NCI-H146 (cell line): ENCODE data around the gene RAI2.
"Not testable (repeated sequence)": the region's sequence is repeated elsewhere in the genome, so short reads cannot be mapped to it uniquely, and the experiment has no call there.

Source experiments
- DNase-seq: peaks from one replicate; lab custom pipeline; 2025; lab: John Stamatoyannopoulos, UW

RAI2 gene

DNA sequence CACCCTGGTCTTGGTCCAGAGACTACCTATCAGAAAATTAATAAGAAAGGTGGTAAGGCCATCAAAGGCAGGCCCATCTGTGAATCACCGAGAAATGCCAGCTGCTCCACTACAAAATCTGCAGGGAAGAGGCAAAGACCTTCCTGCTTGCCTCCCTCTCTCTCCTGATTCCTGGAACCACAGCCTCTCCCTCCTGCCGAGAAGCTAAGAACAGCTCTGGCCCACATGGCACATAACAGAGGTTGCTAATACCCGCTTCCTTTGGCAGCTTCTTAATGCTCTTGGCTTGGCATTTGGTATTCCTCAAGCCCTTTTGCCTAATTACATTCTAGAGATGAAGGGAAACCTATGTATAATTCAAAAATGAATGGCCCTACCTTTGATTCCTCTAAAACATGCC lies 32.9 kb downstream of the RAI2 start:
- DNase-seq = no peak

DNA sequence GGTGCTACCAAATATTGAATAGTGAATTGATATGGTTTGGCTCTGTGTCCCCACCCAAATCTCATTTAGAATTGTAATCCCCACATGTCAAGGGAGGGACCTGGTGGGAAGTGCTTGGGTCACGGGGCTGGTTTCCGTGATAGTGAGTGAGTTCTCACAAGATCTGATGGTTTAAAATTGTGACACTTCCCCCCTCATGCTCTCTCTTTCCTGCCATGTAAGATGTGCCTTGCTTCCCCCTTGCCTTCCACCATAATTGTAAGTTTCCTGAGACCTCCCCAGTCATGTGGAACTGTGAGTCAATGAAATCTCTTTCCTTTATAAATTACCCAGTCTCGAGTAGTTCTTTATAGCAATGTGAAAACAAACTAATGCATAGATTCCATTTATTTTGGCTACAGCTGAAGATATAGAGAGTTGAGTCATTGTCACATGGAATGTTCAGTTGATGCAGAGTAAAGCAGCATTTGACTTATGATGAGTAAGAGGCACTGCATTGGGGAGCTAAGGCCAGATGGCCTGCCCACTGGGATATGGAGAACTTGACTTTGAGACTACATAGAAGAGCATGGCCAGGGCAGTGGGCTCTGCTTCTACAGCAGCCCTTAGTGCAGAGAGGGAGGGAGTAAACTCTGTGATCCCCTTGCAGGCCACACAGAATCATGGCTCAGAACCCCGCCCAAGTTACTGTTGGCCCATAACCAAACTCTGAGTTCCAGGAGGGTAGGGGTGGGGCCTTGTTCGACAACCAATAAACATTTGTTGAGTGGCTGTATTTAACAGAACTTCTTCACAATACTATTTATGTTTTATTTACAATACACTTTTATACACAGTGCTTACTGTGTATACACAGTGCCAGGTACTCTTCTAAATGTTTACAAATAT lies 34.2 kb downstream of the RAI2 start:
- no peak for DNase-seq

DNA sequence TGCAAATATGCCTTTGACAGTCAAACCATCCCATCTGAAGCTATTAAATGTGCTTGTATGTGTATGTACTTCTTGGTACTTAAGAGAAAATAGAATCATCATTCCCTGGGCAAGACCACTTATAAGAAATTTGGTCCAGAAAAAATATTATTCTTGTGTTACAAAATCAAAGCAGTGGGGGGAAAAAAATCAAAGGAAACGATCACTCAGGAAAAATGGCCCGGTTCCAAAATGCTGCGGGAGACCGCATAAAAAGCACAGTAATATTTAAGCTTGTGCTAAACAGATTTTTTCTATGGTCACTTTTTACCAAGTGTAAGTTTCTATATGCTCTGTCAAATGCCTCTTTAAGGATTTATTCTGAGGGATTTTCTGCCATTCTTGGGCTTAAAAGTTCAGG lies 36.1 kb downstream of the RAI2 start:
- no peak for DNase-seq

DNA sequence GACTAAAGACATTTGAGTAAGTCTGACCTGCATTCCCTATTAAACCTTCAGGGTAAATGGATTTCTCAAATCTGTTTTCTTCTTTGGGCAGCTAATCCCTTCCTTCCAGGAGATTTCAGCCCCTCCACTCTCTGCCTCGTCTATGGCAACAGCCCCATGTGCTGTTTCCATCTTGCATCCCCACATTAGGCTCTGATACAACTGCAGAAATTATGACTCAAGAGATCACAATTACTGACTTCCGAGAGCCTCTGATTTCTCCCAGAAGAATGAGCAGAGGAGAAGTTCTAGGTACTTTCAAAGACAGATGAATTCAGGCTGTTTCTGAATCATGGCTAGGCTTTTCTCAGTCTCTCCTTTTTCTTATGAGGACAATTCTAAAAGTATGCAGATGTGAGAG lies 38.7 kb downstream of the RAI2 start:
- no peak for DNase-seq

DNA sequence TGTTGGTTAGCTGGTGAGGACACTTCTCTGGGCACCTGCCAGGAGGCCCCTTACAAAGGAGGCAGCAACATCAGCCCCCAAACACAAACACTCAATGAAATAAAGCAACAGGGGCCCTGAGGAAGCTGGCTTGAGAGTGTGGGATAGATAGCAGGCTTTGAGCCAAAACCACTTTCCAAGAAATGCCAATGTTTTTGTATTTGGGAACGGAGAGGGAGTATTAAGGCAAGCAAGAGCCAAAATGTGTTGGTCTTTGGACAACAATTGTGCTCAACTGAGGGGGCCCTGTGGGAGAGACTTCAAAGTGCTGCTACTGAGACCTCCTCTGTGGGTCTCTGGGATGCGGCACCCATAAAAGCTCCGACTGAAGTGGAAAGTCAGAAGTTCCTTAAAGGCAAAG lies 41.0 kb downstream of the RAI2 start:
- no peak for DNase-seq

DNA sequence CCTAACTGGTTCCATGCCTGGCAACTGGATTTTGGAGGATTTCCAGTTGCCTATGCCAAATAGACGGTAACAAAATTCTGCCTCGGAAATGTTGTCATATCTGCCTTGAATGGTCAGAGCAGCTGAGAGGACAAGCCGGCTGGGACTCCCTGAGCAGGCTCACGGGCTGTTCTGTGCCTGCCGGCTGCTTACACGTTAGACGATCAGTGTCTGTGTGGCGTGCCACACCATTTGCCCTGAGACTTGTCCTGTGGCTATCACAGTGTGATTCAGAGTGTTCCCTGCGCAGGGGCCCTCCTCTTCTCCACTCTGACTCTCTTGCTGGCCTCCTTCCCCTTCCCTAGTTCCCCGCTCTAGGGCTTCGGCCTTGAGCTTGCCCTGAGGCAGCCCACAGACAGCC lies 42.4 kb downstream of the RAI2 start:
- DNase-seq = no peak

DNA sequence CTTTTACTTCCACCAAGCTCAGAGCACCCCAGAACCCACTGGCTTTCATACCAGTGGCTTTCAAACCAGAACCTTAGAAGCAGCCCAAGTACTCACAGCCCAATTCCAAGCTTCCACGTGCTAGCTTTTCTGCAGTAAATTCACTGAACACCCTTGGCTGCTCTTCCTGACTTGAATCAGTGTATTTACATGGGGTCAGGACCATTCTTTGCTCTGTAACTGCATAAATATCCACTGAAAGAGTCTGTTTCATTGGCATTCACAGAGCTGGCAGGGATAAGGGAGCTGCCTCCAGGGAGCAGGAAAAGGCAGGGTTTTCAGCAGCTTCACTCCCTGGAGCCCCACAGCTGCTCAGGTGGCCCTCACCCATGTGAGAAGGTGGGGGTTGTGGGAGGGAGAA lies 43.8 kb downstream of the RAI2 start:
- no peak for DNase-seq

DNA sequence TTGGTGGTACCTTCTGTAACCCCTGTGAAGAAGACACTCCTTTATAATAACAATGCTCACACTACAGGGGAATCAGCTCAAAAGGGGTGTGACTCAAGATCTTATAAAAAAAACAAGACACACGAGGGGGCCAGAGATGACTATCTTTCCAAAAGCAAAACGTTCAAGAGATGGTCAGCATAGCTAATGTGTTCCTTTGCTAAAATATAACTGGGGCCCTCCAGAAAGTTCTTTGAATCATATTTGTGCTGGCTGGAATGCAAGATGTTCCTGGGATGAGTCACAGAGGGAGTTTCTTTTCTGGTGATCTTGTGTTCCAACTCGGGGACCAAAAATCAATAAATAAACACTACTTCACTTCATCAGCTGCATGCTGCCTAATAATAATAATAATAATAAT lies 46.5 kb downstream of the RAI2 start:
- no peak for DNase-seq

DNA sequence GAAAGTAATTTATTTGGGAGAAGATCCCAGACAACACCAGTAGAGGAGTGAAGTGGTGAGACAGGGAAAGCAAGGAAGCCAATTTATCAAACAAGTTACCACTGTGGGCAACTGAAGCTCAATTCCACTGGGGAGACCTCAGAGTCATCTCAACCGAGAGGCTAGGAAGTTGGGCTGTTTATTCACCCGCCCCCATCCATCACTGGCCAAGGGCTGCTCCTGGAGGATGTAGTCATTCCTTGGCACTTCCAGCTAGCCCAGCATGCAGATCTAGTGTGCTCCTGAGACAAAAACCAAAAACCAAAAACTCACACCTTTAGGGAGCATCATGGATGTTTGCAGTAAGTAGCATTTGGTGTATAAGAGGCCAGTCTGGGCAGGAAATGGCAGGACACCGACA lies 47.0 kb downstream of the RAI2 start:
- DNase-seq = no peak

DNA sequence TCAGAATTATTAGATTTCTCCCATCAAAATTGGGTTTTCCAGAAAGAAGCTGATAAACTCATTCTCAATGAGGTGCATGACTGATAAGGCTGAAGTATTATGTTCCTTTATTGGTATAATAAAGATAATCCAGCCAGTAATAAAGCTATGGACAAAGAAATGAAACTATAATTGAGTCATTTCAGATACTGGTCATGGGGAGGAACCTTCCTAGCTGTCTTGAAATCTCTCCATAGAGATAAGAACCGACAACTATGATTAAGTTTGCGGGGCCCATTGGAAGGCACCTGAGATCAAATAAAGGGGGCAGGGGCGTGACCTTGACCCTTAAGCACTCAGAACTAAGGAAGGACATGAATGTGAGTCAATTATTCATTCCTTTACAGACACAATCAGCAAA lies 47.8 kb downstream of the RAI2 start:
- DNase-seq = no peak

DNA sequence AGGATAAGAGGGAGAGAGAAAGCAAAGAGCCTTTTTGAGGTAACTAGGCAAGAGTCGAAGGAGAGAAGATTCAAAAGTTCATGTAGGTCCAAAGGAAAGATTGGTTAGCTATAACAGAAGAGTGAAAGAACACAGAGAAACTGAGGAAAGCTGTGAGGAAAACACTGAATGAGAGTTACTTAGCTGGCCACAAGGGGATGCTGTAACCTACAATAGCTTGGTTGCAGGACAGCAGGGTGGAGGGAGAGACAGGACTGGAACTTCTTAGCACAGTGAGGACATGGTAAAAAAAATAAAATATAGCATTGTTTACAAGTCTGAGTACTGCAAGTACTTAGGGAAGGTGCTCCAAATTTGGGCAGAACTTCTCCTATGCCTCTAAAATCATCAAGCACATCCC lies 48.3 kb downstream of the RAI2 start:
- DNase-seq = peak; percentile 31

DNA sequence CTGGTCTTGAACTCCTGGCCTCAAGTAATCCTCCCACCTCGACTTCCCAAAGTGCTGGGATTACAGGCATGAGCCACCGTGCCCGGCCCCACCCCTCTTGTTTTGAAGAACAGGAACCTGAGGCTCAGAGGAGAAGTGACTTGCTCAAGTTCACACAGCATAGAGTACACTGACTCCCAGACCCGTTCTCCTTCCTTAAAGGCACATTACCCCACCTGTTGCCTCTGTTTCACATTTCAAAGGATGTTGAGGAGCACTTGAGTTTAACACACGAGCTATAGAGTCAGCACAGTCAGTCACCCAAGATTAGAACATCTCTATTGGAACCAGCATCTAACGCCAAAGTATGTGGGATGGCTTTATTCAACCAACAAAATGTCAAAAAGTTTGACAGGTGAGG lies 51.1 kb downstream of the RAI2 start:
- no peak for DNase-seq

DNA sequence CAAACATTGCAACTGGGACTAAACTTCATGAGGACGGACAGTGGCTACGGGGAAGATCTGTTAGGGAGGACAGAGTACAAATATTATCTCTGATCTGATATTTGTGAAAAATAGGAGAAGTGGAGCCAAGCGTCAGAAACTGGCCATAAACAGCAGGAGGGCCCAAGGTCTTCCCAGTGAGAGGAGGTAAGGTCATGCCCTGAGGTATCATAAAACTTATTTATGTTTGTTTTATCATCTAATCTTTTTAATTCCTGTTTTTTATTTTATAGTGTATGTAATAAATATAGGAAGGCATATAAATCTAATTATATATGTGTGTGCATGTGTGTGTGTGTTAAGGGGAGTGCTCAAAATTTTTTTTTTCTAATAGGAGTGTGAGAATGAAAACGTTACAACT lies 51.8 kb downstream of the RAI2 start:
- no peak for DNase-seq

DNA sequence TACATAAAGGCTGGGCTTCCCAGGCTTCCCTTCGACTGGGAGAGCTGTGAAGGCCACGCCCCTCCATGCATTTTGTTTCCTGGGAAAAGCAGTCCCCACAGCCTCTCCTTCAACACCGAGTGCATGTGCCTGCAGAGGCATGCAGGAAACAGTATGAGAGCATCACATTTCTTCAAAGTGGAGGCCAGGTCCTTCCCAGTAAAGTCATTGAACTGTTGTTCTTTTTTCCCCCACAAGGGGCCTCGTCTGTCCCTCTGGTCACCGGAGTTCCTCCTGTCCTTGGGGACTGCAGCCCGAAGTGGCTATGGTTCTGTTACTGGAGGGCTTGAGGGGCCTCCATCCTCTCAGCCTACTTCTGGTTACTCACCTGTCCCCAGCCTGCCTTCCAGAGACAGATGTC lies 56.0 kb downstream of the RAI2 start:
- DNase-seq = no peak

DNA sequence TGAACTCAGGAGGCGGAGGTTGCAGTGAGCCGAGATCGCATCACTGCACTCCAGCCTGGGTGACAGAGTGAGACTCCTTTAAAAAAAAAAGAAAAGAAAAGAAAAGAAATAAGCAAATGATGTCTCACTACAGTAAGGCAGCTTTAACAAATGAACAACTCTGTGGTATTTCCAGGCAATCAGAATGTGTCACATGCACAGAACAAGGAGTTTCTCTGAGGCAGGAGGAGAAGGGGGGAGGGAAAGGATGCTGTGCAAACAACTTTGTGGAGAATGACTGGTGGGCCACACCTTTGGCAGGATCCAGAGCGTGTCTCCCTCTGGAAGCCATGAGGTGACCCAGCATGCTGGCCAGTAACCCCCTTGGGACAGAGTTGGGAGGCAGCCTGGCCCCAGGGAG lies 57.6 kb downstream of the RAI2 start:
- DNase-seq = no peak

DNA sequence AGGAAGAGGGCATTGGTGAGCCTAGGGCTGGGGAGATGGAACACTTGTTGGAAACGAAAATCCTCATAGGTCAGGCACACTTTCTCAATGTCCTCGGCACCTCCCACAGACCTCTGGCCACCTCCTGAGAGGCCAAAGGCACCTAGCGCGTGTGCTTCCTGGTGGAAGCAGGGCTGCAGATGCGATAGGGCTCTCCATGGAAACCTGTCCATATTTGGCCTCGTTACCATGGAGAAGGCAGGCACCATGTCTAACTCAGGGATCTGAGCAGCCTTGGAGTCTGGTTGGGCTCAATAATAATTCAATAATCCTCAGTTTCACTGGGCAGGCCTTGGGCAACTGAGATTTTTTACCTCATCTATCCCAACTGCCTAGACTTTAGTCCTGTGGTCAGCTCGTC lies 58.3 kb downstream of the RAI2 start:
- DNase-seq = peak; percentile 78

DNA sequence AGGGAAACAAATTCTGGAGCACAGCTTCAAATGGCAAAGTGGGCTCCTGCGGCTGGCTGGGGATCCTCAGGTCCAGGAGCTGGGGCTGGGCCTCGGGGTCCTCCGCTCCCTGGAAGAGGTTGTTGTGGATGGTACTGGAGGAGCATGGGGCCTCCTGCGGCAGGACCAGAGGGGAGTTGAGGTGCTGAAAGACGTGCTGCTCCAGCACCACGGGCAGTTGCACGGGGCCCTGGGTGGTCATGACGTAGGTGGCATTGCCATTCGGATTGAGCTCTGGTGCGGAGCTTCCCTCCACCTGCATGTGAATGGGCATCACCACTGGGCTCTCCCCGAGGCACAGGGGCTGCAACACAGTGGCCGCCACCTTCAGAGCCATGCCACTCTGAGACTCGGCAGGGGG lies 59.7 kb downstream of the RAI2 start:
- DNase-seq = no peak

DNA sequence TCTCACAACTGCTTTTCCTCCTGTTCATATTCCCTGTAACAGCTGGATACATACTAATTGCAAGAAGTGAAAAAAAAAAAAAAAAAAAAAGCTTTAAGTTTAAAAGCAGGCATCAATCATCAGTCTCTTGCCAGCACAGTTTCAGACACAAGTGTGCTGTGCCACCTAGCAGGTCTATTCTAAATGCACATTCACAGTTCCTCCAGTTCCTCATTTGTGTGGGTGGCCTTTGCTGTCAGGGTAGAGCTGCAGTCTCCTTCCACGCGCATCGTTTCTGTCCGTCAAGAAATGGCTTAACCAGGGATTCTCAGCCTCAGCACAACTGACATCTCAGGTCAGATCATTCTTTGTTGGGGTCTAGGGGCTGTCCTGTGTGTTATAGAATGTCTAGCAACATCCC lies 62.2 kb downstream of the RAI2 start:
- DNase-seq = no peak

DNA sequence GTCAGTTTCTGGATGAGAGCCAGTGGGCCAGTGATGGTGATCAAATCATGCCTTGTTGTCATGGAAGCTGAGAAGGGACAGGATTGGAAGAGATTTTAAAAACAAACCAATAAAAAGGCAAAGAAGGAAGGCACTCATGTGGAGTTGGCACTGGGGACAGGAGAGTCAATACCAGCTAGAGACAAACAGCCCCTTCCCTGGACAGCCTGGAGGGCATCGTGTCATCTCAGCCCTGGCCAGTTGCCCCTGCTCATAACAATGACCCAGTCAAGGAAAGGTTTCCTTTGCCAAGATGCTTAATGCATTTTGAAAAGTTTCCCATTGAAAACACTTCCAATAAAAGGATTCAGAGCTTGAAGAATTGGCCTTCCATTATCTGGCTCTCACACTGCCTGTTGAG lies 68.3 kb downstream of the RAI2 start:
- DNase-seq = no peak

DNA sequence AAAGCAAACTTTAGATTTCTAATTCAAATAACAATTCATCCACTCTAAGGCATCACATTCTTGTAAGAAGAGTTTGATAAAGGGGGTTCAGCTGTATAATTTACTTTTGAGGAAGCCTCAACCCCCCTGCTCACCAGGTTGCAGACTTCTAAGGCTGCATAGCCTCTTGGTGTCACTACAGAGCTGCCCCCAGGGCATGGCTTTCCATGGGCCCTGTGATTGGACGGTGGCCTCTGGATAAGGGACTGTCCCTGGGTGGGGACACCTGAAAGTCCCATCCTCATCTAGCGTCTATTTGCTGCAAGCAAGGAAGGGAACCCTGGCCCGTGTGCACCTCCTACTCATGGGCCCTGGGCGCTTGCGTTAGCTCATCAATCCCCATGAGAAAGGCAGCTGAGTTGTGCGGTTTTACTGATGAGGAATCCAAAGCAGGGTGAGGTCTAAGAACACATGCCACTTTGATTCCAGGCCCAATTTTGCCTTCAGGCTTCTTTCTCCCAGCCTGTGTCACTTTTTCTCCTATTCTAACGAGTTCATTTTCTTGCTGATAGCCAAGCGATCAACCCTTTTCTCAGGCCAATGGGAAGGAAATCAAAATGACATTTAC lies 72.0 kb downstream of the RAI2 start:
- peak; percentile 9 for DNase-seq

DNA sequence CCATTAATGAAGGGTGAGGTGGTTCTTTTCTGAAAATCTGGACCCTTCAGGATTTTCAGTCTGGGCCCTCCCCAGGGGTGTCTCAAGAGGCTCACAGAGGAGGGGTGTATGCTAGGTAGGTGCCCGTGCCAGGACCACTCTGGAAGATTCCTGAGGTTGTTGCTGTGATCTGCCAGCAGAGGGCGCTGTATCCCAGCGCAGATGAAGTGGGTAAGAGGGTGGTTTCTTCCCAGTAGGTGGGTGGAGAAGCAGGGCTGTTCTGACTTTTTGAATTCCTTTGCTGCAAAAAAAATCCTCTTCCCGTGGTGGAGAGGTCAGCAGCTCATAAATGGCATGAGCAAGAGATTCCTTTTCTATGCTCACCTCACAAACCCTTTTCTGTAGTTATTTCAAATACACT lies 72.7 kb downstream of the RAI2 start:
- DNase-seq = peak; percentile 38

DNA sequence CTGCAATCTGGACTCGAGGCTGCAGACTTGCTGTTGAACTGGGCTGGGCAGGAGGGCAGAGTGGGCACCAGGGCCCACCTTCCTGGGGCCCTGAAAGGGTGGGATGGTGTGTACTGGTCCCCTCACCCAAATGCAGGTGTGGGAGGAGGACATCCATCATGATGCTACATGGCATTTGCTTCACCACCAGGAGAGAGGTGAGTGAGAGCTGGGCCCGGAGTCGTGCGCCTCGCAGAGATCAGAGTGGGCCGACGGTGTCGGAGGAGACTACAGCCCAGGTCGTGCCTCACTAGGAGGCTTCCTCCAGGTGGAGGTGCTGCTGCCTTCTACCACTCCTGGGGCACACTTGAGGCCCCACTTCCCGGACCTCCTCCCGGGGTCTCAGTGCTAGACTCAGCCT lies 73.5 kb downstream of the RAI2 start:
- DNase-seq = no peak

DNA sequence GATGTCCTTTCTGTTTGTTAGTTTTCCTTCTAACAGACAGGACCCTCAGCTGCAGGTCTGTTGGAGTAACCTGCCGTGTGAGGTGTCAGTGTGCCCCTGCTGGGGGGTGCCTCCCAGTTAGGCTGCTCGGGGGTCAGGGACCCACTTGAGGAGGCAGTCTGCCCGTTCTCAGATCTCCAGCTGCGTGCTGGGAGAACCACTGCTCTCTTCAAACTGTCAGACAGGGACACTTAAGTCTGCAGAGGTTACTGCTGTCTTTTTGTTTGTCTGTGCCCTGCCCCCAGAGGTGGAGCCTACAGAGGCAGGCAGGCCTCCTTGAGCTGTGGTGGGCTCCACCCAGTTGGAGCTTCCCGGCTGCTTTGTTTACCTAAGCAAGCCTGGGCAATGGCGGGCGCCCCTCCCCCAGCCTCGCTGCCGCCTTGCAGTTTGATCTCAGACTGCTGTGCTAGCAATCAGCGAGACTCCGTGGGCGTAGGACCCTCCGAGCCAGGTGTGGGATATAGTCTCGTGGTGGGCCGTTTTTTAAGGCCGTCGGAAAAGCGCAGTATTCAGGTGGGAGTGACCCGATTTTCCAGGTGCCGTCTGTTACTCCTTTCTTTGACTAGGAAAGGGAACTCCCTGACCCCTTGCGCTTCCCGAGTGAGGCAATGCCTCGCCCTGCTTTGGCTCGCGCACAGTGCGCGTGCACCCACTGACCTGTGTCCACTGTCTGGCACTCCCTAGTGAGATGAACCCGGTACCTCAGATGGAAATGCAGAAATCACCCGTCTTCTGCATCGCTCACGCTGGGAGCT lies 74.3 kb downstream of the RAI2 start:
- not testable (repeated sequence) for DNase-seq
